Measurements from ENCODE around the gene TLR9. TPM values are rescaled to one million over a fixed set of nuclear protein-coding genes. Genes with fewer than 3 reads are reported as not detected.
"Not testable (repeated sequence)": the region's sequence is repeated elsewhere in the genome, so short reads cannot be mapped to it uniquely, and the experiment has no call there.

The TLR9 gene, protein sequence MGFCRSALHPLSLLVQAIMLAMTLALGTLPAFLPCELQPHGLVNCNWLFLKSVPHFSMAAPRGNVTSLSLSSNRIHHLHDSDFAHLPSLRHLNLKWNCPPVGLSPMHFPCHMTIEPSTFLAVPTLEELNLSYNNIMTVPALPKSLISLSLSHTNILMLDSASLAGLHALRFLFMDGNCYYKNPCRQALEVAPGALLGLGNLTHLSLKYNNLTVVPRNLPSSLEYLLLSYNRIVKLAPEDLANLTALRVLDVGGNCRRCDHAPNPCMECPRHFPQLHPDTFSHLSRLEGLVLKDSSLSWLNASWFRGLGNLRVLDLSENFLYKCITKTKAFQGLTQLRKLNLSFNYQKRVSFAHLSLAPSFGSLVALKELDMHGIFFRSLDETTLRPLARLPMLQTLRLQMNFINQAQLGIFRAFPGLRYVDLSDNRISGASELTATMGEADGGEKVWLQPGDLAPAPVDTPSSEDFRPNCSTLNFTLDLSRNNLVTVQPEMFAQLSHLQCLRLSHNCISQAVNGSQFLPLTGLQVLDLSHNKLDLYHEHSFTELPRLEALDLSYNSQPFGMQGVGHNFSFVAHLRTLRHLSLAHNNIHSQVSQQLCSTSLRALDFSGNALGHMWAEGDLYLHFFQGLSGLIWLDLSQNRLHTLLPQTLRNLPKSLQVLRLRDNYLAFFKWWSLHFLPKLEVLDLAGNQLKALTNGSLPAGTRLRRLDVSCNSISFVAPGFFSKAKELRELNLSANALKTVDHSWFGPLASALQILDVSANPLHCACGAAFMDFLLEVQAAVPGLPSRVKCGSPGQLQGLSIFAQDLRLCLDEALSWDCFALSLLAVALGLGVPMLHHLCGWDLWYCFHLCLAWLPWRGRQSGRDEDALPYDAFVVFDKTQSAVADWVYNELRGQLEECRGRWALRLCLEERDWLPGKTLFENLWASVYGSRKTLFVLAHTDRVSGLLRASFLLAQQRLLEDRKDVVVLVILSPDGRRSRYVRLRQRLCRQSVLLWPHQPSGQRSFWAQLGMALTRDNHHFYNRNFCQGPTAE
- under 0.01 TPM for total RNA-seq

DNA sequence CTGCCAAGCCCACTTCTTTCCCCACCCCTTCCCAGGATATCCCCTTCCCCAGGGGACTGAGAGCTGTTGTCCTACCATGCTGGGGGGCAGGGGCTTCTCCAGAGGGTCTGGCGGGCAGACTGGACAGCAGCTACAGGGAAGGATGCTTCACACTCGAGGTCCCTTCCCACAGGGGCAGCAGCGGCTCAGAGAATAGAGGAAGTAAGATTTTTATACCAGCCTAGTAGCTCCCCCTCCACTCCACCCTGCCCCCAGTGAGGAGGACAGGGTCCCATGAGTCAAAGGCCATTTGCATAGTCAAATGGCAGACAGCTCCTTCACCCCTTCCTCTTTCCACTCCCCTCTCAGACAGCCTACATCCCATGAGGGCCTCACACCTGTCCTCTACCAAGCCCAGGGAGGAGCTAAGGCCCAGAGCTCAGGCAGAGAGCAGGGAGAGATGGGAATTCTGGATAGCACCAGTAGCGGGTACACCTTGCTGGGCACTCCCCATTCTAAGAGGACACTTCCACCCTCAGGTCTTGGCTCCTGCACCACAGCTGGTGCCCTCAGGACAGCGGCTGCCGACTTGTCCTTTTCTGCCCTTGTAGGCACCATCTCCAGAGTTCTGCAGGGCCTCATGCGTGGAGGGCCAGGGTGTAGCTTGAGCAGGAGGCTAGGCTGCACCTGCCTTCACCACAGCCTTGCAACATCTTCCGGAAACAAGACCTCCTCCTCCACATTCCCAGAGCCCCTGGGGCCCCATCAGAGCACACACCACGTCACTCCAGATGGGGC lies at the start of gene TLR9:
Gene TLR9, minus strand, starts transcription at position 194 of the 777 bp plus-strand sequence. Its CDS starts 116 bp downstream, at position 78.
- no peak for DNase-seq

DNA sequence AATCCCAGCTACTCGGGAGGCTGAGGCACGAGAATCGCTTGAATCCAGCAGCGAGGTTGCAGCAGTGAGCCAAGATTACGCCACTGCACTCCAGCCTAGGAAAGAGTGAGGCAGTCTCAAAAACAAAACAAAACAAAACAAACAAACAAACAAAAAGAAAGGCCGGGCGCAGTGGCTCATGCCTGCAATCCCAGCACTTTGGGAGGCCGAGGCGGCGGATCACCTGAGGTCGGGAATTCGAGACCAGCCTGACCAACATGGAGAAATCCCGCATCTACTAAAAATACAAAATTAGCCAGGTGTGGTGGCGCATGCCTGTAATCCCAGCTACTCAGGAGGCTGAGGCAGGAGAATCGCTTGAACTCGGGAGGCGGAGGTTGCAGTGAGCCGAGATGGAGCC lies 49.3 kb upstream of the TLR9 start:
- not testable (repeated sequence) for DNase-seq

DNA sequence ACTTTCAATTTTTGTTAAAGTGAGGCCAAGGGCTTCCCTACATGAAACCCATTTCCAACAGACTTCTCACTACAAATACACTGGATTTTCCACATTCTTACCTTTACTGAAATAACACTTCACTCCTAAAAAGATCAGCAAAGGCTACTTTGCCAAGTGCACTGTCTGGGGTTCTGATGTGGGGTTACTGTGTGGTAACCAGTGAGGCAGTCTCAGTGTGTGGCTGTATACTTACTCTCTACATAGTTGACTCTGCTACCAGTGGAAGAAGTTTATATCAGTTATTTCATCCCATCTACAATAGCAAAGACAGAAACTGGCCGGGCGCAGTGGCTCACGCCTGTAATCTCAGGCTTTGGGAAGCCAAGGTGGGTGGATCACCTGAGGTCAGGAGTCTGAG lies 47.4 kb upstream of the TLR9 start:
- no peak for DNase-seq

DNA sequence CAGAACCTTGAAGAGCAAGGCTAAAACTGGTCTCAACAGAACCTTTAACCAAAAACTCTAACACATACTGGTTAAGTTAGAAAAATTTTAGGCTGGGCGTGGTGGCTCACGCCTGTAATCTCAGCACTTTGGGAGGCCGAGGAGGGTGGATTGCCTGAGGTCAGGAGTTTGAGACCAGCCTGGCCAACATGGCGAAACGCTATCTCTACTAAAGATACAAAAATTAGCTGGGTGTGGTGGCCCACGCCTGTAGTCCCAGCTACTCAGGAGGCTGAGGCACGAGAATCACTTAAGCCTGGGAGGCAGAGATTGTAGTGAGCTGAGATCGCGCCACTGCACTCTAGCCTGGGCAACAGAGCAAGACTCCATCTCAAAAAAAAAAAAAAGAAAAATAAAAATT lies 46.7 kb upstream of the TLR9 start:
- DNase-seq = not testable (repeated sequence)

DNA sequence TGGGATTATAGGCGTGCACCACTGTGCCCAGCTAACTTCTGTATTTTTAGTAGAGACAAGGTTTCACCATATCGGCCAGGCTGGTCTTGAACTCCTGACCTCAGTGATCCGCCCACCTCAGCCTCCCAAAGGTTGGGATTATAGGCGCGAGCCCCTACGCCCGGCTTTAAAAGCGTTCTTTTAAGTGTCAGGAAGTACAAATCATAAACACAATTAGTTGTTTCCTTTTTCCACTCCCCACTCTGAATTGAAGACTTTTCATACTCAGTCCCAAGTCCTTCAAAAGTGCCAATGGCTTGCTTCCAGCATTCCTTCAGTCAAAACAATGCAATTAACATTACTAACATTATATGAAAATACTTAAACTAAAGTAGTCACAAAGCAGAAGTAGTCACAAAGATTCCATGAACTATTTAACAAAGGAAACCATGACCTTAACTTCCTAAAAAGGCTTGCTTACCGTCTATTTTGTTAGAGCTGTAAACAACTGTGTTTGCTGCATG lies 44.9 kb upstream of the TLR9 start:
- DNase-seq = no peak

DNA sequence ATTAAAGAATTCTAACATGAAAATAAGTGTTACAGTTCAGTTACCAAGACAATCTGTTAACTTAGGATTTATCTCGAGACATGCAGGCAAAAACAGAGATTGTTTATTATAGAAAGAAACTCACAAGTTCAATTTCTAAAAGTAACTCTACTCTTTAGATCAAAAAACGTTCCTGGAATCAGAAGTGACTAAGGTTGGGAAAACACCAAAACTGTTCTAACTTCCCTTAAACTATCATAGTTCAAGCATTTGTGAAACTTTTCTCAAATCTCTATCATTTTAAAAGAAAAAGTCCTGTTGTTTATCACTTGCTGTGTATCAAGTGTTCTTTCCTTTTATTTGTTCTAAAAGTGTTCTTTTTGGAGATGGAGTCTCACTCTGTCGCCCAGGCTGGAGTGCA lies 44.3 kb upstream of the TLR9 start:
- DNase-seq = no peak

DNA sequence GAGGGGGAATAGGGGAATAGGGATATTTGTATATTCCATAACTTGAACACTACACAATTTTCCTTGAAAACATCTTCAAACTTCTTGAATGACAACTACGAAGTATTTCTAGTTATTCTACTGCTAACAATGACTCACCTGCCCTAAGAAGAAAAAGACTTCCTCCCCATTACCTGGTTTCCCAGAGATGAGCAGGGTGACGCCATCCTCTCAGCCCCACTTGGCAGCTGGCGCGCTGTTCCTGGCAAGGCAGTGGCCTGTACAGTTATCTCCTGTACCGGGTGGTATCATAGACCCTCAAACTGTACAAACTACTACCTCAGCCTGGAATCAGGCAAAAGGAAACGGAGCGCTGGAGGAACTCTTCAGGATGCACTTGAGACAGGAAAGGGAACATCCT lies 42.6 kb upstream of the TLR9 start:
- DNase-seq = no peak

DNA sequence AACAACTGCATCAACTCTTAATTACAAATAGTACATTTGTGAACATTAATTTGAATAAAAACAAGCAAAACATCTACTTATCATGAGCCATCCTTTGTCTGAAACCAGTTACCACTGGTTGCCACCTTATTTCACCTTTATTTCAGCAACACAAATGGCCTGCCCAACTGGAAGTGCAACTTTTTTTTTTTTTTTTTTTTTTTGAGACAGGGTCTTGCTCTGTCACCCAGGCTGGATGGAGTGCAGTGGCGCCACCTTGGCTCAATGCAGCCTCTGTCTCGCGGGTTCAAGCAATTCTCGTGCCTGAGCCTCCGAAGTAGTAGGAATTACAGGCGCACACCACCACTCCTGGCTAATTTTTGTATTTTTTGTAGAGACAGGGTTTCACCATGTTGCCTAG lies 39.9 kb upstream of the TLR9 start:
- no peak for DNase-seq

DNA sequence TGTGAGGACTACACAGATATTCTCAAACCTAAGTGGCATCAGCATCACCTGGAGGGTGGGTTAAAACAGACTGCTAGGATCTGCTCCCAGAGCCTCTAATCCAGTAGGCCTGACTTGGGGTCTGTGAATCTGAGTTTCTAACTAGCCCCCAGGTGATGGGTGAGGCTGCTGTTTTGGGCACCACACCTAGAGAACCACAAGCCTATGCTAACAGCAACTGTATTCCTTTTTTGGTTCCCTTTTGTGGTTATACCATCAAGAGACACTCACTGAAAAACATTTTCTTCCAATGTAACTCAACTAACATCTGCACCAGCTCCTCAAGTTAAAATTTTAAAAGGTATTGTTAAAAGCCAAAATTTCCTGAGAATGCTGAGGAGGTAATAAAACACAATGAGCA lies 37.0 kb upstream of the TLR9 start:
- DNase-seq = no peak

DNA sequence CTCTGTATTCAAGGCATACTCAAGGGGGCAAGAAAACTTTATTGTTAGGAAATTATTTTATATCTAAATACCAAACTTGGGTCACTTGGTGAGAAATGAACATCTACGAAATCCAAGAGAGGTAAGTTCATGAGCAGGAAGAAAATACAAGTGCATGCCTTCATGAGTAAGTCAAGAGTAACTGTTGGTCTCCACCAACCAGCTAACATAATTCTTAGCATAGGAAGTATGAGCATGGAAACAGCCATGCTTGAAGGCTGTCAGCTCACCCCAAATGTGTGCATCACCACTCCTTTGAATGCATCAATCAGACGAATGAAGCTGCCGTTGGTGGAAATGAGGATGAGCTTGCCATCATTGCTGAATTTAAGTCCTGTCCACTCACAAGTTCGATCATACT lies 34.0 kb upstream of the TLR9 start:
- DNase-seq = no peak

DNA sequence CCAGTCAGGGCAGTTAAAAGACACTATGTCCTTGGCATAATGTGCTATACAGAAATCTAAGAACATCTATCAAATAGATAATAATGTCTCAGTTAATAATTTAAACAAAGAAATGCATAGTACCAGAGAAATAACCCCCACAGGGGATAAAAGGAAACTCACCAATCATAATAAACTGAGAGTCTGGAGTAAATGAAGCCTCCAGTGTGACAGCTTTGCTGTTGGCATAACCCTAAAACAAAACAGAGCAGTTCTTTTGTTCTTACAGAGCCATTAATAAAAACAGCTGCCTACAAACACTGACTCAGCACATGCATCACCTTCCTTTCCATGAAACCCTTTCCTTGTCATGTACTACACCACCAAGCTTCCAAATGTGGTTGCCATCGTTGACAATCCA lies 33.6 kb upstream of the TLR9 start:
- DNase-seq = no peak

DNA sequence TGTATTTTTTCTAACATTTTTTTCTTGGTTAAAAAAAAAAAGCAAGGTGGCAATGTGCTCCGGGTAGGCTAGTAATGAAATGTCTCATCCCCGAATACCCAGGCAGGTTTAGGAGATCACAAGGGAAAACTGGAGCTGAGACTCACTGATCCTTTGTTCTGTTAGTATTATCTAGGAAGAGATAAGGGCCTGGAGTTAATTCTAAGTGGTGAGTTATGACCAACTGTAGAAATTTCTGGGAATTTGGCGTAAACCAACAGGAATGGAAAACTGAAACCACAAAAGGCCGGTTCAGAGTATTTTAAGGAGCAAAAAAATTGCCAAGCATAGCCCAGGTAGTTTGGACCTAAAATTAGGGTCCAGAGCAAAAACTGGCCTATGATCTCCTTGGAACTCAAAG lies 32.5 kb upstream of the TLR9 start:
- no peak for DNase-seq

DNA sequence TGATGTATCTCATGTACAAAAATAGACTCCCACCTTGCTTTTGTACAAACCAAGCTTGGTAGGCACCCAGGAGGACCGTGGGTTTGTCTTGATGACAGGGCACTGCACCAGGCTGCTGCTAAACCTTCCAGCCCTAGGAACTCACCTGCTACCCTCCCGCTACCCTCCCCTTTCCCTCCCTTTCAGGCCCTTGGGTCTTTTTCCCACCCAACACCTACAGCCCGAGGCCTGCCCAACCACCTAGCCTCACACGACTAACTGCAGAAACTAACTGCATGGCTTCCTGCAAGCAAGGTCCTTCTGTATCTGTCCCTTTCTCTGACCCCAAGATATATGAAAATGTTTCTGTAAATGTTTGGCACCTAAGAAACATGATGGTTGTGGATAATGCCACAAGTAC lies 31.2 kb upstream of the TLR9 start:
- no peak for DNase-seq

DNA sequence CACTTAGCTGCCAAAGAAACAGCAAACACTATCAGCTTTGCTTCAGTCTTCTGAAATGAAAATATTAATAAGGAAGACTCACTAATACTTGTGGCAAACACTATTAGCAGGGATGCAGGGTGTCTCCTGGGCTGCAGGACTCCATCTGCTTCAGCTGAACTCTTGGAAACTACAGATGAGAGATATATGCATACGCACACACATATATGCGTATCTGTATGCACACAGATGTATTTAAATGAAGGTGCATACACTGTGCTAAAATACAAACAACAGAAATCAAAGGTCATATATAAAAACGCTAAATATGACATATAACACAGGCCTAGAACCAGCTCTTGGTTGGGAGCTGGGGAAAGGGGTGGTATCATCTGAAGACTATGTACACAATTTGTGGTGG lies 30.7 kb upstream of the TLR9 start:
- no peak for DNase-seq

DNA sequence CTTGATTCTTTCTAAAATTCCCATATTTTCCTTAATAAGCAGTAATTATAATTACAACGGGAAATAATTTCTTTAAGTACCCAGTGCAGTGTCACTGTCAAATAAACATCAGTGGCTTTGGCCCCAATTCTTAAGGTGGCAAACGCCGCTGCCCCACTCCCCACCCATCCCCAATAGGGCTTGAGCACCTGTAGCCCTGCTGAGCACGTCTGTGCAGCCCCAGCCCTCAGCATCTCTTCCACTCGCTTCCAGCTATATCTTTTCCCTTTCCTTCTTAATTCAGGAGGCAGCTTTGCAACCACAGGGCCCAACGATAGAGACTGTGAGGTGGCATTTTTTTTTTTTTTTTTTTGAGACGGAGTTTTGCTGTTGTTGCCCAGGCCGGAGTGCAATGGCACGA lies 29.2 kb upstream of the TLR9 start:
- DNase-seq = no peak

DNA sequence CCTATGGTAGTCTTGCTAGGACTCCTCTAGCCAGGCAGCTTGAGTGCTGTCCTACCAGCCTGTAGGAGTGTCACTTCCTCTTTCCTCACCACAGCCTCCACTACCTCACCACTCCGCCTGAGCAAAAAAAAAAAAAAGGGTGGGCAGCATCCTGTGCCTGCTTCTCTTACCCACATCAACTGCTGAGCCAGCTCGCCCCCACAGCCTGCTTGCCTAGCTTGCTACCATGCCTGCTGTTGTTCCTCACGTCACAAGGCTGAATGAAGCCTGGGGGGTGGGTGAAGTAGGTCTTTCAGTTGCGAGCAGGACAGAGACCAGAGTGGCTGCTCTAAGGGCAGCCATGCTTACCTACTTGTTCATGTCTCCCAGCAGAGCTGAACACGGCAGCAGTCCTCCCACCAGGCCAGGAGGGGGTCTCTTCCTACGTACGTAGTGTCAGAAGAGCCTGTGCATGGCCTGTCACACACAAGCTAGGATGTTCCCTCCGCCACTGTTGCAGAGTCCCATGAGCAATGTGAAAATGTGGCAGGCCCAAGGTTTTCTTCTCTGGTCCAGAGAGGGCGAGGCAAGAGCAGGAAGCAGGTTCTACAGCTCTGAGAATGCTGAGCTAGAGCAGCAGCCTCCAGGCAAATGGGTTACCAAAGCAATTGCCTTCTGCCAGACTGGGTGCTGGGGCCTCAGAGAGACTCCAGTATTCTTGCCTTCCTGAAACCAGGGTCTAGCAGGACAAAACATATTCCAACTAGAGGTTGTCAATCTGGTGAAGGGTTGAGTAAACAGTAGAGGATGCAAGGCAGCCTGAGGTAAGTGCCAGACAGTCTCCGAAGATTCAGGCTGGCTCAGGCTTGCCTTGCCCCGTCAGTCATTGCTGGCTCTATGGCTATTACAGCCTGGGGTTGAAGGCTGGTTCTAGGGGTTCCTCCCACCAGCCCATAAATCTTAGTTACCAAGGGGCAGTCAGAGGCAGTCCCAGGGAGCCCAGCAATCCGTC lies 28.2 kb upstream of the TLR9 start:
- DNase-seq = peak; percentile 64

DNA sequence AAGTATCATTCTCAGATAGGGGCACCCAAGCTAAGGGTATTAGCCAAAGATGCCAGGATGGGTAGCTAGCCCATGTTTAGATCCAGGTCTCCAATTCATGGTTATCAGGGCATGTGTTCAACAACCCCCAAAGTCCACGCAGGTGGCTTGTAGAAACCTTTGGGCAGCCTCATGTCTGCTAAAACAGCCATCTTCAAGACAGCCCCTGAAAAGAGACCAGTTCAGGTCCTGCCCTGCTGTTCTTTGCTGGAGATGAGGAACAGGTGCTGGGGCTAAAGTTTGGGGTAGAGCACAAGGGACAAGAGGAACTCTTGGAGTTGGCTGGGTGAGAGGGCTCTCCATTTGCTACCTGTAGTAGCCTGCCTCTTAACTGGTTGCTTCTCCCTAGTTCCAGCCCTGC lies 24.7 kb upstream of the TLR9 start:
- no peak for DNase-seq

DNA sequence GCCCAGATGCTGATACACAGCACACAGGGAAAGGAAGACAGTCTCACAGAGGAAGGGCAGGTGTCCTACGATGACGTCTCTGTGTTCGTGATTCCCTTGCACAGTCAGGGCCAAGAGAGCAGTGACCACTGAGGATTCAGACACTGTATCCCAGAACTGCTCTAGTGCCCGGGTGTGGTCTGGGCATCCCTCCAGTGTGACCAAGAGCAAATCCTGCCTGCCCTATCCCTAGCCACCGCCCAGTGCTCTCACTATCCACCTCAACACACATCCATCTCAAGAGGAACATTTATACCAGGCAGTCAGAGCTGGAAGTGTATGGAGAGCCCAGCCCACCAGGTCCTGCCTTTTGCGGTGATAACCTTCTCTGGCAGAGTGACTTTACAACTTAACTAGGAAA lies 24.2 kb upstream of the TLR9 start:
- DNase-seq = no peak

DNA sequence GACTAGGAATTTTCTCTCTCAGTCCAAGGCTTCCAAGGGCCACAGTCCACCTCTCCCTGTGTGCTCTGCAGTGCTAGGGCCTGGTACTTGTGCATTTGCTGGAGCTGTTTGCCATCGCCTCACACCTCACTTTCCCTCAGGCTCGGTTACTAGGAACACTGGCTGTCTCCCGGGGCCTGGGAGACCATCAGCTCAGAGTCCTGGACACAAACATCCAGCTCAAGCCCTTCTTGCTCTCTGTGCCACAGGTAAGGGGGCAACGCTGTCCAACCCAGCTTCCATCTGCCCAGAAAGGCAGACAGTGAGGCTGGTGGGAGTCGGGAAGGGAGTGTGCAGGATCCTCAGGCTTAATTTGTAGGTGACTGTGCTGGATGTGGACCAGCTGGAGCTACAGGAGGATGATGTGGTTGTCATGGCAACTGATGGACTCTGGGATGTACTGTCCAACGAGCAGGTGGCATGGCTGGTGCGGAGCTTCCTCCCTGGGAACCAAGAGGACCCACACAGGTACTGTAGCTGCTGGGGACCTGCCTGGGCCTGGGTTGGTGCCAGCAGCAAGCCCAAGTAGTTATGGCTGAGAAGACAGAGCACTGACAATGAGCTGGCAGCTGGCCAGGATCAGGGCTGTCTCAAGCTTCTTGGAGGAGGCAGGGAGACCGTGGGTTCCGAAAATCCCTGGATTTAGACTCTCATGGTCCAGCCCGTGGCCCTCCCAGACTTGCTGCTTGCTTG lies 23.5 kb upstream of the TLR9 start:
- no peak for DNase-seq

DNA sequence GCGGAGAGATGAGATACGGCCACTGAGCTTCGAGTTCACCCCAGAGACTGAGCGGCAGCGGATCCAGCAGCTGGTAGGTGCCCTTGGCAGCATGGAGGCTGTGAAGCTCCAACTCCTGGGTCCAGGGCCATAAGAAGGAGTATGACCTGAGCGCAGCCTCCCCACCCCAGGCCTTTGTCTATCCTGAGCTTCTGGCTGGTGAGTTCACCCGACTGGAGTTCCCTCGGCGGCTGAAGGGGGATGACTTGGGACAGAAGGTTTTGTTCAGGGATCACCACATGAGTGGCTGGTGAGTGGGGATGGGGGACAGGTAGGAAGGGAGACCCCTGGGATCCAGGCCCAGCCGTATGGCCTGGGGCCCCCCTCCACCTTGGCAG lies 22.7 kb upstream of the TLR9 start:
- DNase-seq = no peak
